IMR-90 (cell line): ENCODE results near the gene TCERG1L. TPM values are rescaled to one million over a fixed set of nuclear protein-coding genes. Genes with fewer than 3 reads are reported as not detected.

Experiments used
- ATAC-seq: fragments of 200-7000 bp; cut with Tn5 transposase; 2 replicates; pipeline ENCODE4 v1.9.1; 2020; ENCODE audit warnings: low read depth, mild to moderate bottlenecking, moderate library complexity
- BruUV-seq: library from RNA; stranded (reverse); fragments of 400-500 nt; replicated peaks from 2 replicates; lab custom pipeline; 2021; lab: Mats Ljungman, UMichigan
- CTCF ChIA-PET: fragments of 300-600 bp; formaldehyde crosslinking; extraction: SDS; loops from one replicate; lab custom pipeline; 2021; ENCODE audit warnings: antibody characterized with exemption; lab: Yijun Ruan, JAX
- POLR2A ChIA-PET: fragments of 300-600 bp; sonication (Branson Sonifier 250); formaldehyde crosslinking; loops from one replicate; lab custom pipeline; 2022; ENCODE audit warnings: antibody characterized with exemption; ENCODE audit not compliant: unreplicated experiment; lab: Charles Lee
- DNase-seq: peaks from one replicate; pipeline ENCODE4 v3.0.0; 2013
- H2AFZ ChIP-seq: replicated peaks from 2 replicates; pipeline ENCODE3; 2013; ENCODE audit warnings: low read length, mild to moderate bottlenecking; ENCODE audit not compliant: poor library complexity
- H2AK5ac ChIP-seq: 2 replicates; pipeline ENCODE4 v1.6.1; 2013; ENCODE audit warnings: low read depth, low read length, inconsistent platforms
- H2AK9ac ChIP-seq: replicated peaks from 2 replicates; pipeline ENCODE3; 2013; ENCODE audit warnings: mild to moderate bottlenecking, low read depth, low read length, moderate library complexity; ENCODE audit not compliant: poor library complexity
- H2BK120ac ChIP-seq: 2 replicates; pipeline ENCODE4 v1.6.1; 2013; ENCODE audit warnings: low read depth, low read length, inconsistent platforms
- H2BK15ac ChIP-seq: 3 replicates; pipeline ENCODE4 v1.6.1; 2013; ENCODE audit warnings: low read depth, low read length, inconsistent platforms
- H2BK20ac ChIP-seq: 2 replicates; pipeline ENCODE4 v1.6.1; 2013; ENCODE audit warnings: low read depth, mild to moderate bottlenecking, inconsistent platforms, low read length, moderate library complexity
- H2BK5ac ChIP-seq: 2 replicates; pipeline ENCODE4 v1.6.1; 2013; ENCODE audit warnings: mild to moderate bottlenecking, low read depth, low read length, inconsistent platforms; ENCODE audit not compliant: poor library complexity, severe bottlenecking
- H3K14ac ChIP-seq: replicated peaks from 2 replicates; pipeline ENCODE4 v1.6.1; 2013; ENCODE audit warnings: low read depth, low read length, inconsistent platforms
- H3K18ac ChIP-seq: 2 replicates; pipeline ENCODE4 v1.6.1; 2013; ENCODE audit warnings: low read depth, low read length, control low read depth
- H3K23ac ChIP-seq: 2 replicates; pipeline ENCODE4 v1.6.1; 2013; ENCODE audit warnings: low read depth, low read length, inconsistent platforms
- H3K27ac ChIP-seq: 2 replicates; pipeline ENCODE4 v1.5.1; 2013; ENCODE audit warnings: mild to moderate bottlenecking, control low read depth, low read length; ENCODE audit not compliant: insufficient read depth
- H3K27me3 ChIP-seq: 2 replicates; pipeline ENCODE4 v1.6.1; 2013; ENCODE audit warnings: low read length; ENCODE audit not compliant: control insufficient read depth, insufficient read depth
- H3K36me3 ChIP-seq: 2 replicates; pipeline ENCODE4 v1.6.1; 2013; ENCODE audit warnings: low read length, mixed read lengths; ENCODE audit not compliant: control insufficient read depth, insufficient read depth
- H3K4ac ChIP-seq: 2 replicates; pipeline ENCODE4 v1.6.1; 2013; ENCODE audit warnings: low read depth, low read length, inconsistent platforms
- H3K4me1 ChIP-seq: 2 replicates; pipeline ENCODE4 v1.6.1; 2013; ENCODE audit warnings: low read length, mixed read lengths; ENCODE audit not compliant: control insufficient read depth, insufficient read depth
- H3K4me2 ChIP-seq: 2 replicates; pipeline ENCODE4 v1.6.1; 2013; ENCODE audit warnings: low read depth, mild to moderate bottlenecking, control low read depth, low read length, moderate library complexity
- H3K4me3 ChIP-seq: 2 replicates; pipeline ENCODE4 v1.5.1; 2013; ENCODE audit warnings: low read depth, mild to moderate bottlenecking, control low read depth, low read length, moderate library complexity; ENCODE audit not compliant: insufficient read depth
- H3K56ac ChIP-seq: 2 replicates; pipeline ENCODE4 v1.6.1; 2013; ENCODE audit warnings: low read length, inconsistent platforms; ENCODE audit not compliant: insufficient read depth; ENCODE audit errors: extremely low read depth
- H3K79me1 ChIP-seq, 2 experiments: 2 replicates each; pipeline ENCODE4 v1.6.1; 2013; ENCODE audit warnings: low read length in 2 of 2, inconsistent platforms in 1 of 2, low read depth in 1 of 2
- H3K9ac ChIP-seq: 2 replicates; pipeline ENCODE4 v1.6.1; 2013; ENCODE audit warnings: low read depth, low read length, control low read depth
- H3K9me1 ChIP-seq: 2 replicates; pipeline ENCODE4 v1.6.1; 2013; ENCODE audit warnings: low read length, inconsistent platforms; ENCODE audit not compliant: insufficient read depth
- H3K9me3 ChIP-seq: 2 replicates; pipeline ENCODE4 v1.6.1; 2013; ENCODE audit warnings: low read length; ENCODE audit not compliant: control insufficient read depth, insufficient read depth
- H4K20me1 ChIP-seq: 2 replicates; pipeline ENCODE4 v1.6.1; 2013; ENCODE audit warnings: low read length, inconsistent platforms; ENCODE audit not compliant: insufficient read depth
- H4K5ac ChIP-seq: 2 replicates; pipeline ENCODE4 v1.6.1; 2013; ENCODE audit warnings: mild to moderate bottlenecking, low read depth, low read length, control low read depth
- H4K8ac ChIP-seq, 2 experiments: 2 replicates each; pipeline ENCODE4 v1.6.1; 2013; ENCODE audit warnings: low read depth in 2 of 2, low read length in 2 of 2, control low read depth in 1 of 2, inconsistent platforms in 1 of 2
- H4K91ac ChIP-seq: 2 replicates; pipeline ENCODE4 v1.6.1; 2013; ENCODE audit warnings: low read depth, low read length, inconsistent platforms; ENCODE audit not compliant: insufficient read depth
- BHLHE40 ChIP-seq: fragments of 150-350 bp; IDR thresholded peaks from 2 replicates; pipeline ENCODE4 v1.6.1; 2016; ENCODE audit warnings: mild to moderate bottlenecking, low read depth, low read length
- CEBPB ChIP-seq: IDR thresholded peaks from 2 replicates; pipeline ENCODE4 v1.6.1; 2012; ENCODE audit warnings: low read depth, low read length, improper control_type of control experiment
- CHD1 ChIP-seq: IDR thresholded peaks from 2 replicates; pipeline ENCODE4 v1.6.1; 2012; ENCODE audit warnings: low read depth, low read length, improper control_type of control experiment
- CTCF ChIP-seq: conservative IDR thresholded peaks from 2 replicates; pipeline ENCODE4 v1.5.1; 2012; ENCODE audit warnings: mild to moderate bottlenecking, low read depth, low read length, improper control_type of control experiment
- ELK1 ChIP-seq: fragments of 150-350 bp; IDR thresholded peaks from 2 replicates; pipeline ENCODE4 v1.6.1; 2016; ENCODE audit warnings: low read depth, mild to moderate bottlenecking, low read length, moderate library complexity, borderline replicate concordance
- MAFK ChIP-seq: IDR thresholded peaks from 2 replicates; pipeline ENCODE4 v1.6.1; 2012; ENCODE audit warnings: low read depth, low read length, improper control_type of control experiment
- MAZ ChIP-seq: IDR thresholded peaks from 2 replicates; pipeline ENCODE4 v1.6.1; 2012; ENCODE audit warnings: low read depth, mild to moderate bottlenecking, low read length, improper control_type of control experiment, moderate library complexity, borderline replicate concordance
- POLR2A ChIP-seq: IDR thresholded peaks from 2 replicates; pipeline ENCODE4 v1.6.1; 2012; ENCODE audit warnings: mild to moderate bottlenecking, low read depth, low read length
- RAD21 ChIP-seq: IDR thresholded peaks from 2 replicates; pipeline ENCODE4 v1.6.1; 2012; ENCODE audit warnings: low read length, improper control_type of control experiment
- RCOR1 ChIP-seq: IDR thresholded peaks from 2 replicates; pipeline ENCODE4 v1.6.1; 2012; ENCODE audit warnings: mild to moderate bottlenecking, low read length, improper control_type of control experiment; ENCODE audit not compliant: insufficient replicate concordance
- RFX5 ChIP-seq: IDR thresholded peaks from 2 replicates; pipeline ENCODE4 v1.8.0; 2012; ENCODE audit warnings: low read depth, mild to moderate bottlenecking, low read length, moderate library complexity
- SMC3 ChIP-seq: fragments of 150-350 bp; IDR thresholded peaks from 2 replicates; pipeline ENCODE4 v1.6.1; 2016; ENCODE audit warnings: low read depth, mild to moderate bottlenecking, antibody characterized with exemption, low read length, moderate library complexity
- USF2 ChIP-seq: fragments of 150-350 bp; IDR thresholded peaks from 2 replicates; pipeline ENCODE4 v1.6.1; 2017; ENCODE audit warnings: mild to moderate bottlenecking, antibody characterized with exemption, low read length, low read depth
- WGBS, 2 experiments: methylation state at CpG; one replicate each; pipeline versions ENCODE4 v1.1.5 to v1.1.7; 2013; ENCODE audit warnings: missing lambda C conversion rate in 2 of 2; ENCODE audit not compliant: insufficient read length in 1 of 2; ENCODE audit errors: extremely low coverage in 2 of 2; 5-methylcytosine and 5-hydroxymethylcytosine counted together
- dilution Hi-C: fragments of 300-500 bp; cut with HindIII; formaldehyde crosslinking; loops from one replicate; pipeline ENCODE4 v1.14.3; 2018; ENCODE audit warnings: low sequenced_read_pairs; ENCODE audit not compliant: unreplicated experiment
- in situ Hi-C: fragments of 300-500 bp; cut with MboI; formaldehyde crosslinking; loops from 3 replicates; pipeline ENCODE4 v1.14.3; 2019; ENCODE audit warnings: low sequenced_read_pairs, inconsistent platforms, mixed read lengths
- intact Hi-C: fragments of 100-400 bp; cut with micrococcal nuclease; formaldehyde crosslinking; loops from 2 replicates; pipeline ENCODE4 v1.10.0; 2022
- polyA plus RNA-seq, 3 experiments: library from polyadenylated mRNA; depleted of rRNA; stranded (reverse); fragments of >200 nt; gene quantifications; 2 replicates each; pipeline ENCODE4 v1.2.3, GENCODE V29; 2012; ENCODE audit warnings: low replicate concordance in 1 of 3
- total RNA-seq: library from RNA; depleted of rRNA; stranded (reverse); fragments of >200 nt; gene quantifications from 2 replicates; pipeline ENCODE4 v1.2.3, GENCODE V29; 2012

The TCERG1L gene
- total and polyA plus RNA-seq, 2 of the 4 experiments (the other 2 are of a cell fraction), result not detected

GRCh38 chr10:131047501-131047900 is 264.0 kb downstream of the TCERG1L start:
- Histone ChIP-seq H2AK5ac (no peak overlapping the region), H4K8ac (no peak overlapping the region), H3K27ac (no peak overlapping the region), H3K79me1 (no peaks in the 10 kb centered on the region), H2BK20ac (no peak overlapping the region), H2BK15ac (no peak overlapping the region), H3K27me3 (no peaks in the 10 kb centered on the region), H4K20me1 (no peaks in the 10 kb centered on the region), H2BK5ac (no peak overlapping the region), H3K4me3 (no peak overlapping the region), H4K91ac (no peak overlapping the region), H2BK120ac (no peak overlapping the region), H4K5ac (no peak overlapping the region), H2AFZ (no peak overlapping the region), H3K4me1 (no peaks in the 10 kb centered on the region), H2AK9ac (no peak overlapping the region), H3K4me2 (no peak overlapping the region), H3K23ac (no peak overlapping the region), H3K9me3 (peaks cover 39% of the 10 kb centered on the region), H3K56ac (no peak overlapping the region), H3K4ac (no peak overlapping the region), H3K18ac (no peak overlapping the region), H3K14ac (no peak overlapping the region), H3K36me3 (no peaks in the 10 kb centered on the region), H3K9me1 (no peaks in the 10 kb centered on the region), H3K9ac (no peak overlapping the region)
- intact Hi-C loops, result no loop called here
- ATAC-seq (no peak), DNase-seq (no peak)
- no TSS peak for BruUV-seq
- dilution Hi-C loops, result no loop called here
- TF ChIP-seq CHD1 (no peak), RFX5 (no peak), USF2 (no peak), SMC3 (no peak), MAFK (no peak), CTCF (no peak), POLR2A (no peak), RCOR1 (no peak), ELK1 (no peak), RAD21 (no peak), BHLHE40 (no peak), CEBPB (no peak), MAZ (no peak)
- WGBS, 2 experiments, result no CpG with 5 or more reads among the region's 5 CpGs
- CTCF ChIA-PET, result no interaction called here
- POLR2A ChIA-PET, result no interaction called here
- in situ Hi-C loops, result no loop called here
